ENCODE data around the gene VILL.
A peak's percentile ranks its signal among the peaks of the same experiment; 100 is the strongest.
"Not testable (repeated sequence)": the region's sequence is repeated elsewhere in the genome, so short reads cannot be mapped to it uniquely, and the experiment has no call there.

Gene VILL

DNA sequence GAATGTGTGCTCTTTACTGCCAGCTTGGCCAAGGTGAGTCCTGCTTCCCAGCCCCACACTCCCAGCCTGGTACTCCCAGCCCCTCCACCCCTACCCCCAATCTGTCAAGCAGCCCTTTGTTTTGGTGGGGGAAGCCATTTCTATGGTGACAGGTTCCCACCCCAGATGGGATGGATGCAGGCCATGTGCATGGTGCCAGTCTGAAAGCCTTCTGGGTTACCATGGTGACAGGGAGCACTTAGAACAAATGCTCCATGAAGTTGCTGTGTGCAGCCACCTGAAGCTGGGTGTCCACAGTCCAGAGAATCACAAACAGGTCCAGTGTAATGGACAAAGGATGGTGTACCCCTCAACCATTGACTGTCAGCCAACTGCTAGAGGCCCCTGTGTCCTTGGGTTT lies 19.1 kb upstream of the VILL start:
- no peak overlapping the region for H3K27ac ChIP-seq
- TF ChIP-seq, protein P1, sequence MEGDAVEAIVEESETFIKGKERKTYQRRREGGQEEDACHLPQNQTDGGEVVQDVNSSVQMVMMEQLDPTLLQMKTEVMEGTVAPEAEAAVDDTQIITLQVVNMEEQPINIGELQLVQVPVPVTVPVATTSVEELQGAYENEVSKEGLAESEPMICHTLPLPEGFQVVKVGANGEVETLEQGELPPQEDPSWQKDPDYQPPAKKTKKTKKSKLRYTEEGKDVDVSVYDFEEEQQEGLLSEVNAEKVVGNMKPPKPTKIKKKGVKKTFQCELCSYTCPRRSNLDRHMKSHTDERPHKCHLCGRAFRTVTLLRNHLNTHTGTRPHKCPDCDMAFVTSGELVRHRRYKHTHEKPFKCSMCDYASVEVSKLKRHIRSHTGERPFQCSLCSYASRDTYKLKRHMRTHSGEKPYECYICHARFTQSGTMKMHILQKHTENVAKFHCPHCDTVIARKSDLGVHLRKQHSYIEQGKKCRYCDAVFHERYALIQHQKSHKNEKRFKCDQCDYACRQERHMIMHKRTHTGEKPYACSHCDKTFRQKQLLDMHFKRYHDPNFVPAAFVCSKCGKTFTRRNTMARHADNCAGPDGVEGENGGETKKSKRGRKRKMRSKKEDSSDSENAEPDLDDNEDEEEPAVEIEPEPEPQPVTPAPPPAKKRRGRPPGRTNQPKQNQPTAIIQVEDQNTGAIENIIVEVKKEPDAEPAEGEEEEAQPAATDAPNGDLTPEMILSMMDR (conservative IDR thresholded peaks at IDR 0.05): no peak
- no peak for TF ChIP-seq ZFX (IDR thresholded peaks at IDR 0.05)

DNA sequence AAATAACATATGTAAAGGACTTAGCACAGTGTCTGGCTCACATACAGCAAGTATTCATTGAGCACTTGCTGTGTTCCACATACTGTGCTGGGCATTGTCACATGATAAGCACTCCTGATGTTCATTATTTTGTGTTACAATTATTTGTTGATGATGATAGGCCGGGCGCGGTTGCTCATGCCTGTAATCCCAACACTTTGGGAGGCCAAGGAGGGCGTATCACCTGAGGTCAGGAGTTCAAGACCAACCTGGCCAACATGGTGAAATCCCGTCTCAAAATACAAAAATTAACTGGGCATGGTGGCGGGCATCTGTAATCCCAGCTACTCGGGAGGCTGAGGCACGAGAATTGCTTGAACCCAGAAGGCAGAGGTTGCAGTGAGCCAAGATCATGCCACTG lies 18.5 kb upstream of the VILL start:
- H3K27ac ChIP-seq: not testable (repeated sequence)

DNA sequence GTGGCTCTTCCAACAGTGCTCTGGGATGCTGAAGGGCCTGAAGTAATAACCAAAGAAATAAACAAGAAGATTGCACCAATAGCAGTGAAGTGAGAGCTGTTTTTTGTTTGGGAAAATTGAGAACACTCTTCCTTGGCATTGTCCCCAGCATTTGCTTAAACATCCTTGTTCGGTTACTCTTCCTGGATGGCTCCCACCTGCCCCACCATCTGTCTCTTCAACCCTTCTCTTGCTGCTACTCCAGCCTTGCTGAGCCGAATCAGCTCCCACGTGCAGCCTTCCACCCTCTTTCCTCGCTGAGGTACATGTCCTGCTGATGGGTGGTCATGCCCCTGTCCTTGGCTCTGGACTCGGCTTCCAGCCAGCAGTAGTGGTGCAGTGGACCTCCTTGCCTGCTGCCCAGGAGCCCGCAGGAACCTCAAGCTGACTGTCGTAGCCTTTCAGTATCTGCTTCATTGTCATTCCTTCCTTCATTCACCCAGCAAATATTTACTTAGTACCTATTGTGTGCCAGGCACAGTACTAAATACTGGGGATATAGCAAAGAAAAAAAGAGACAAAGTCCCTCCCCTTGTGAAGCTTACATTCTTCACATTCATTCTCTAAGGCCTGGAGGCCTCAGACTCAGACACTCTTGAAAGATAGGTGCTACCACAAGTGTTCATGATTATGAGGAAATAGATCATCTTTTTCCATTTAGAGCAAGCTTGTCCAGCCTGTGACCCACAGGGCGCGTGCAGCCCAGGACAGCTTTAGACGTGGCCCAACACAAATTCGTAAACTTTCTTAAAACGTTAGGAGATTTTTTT lies 17.1 kb upstream of the VILL start:
- TF ChIP-seq, protein P1 (conservative IDR thresholded peaks at IDR 0.05): no peak
- TF ChIP-seq ZFX (IDR thresholded peaks at IDR 0.05): no peak

DNA sequence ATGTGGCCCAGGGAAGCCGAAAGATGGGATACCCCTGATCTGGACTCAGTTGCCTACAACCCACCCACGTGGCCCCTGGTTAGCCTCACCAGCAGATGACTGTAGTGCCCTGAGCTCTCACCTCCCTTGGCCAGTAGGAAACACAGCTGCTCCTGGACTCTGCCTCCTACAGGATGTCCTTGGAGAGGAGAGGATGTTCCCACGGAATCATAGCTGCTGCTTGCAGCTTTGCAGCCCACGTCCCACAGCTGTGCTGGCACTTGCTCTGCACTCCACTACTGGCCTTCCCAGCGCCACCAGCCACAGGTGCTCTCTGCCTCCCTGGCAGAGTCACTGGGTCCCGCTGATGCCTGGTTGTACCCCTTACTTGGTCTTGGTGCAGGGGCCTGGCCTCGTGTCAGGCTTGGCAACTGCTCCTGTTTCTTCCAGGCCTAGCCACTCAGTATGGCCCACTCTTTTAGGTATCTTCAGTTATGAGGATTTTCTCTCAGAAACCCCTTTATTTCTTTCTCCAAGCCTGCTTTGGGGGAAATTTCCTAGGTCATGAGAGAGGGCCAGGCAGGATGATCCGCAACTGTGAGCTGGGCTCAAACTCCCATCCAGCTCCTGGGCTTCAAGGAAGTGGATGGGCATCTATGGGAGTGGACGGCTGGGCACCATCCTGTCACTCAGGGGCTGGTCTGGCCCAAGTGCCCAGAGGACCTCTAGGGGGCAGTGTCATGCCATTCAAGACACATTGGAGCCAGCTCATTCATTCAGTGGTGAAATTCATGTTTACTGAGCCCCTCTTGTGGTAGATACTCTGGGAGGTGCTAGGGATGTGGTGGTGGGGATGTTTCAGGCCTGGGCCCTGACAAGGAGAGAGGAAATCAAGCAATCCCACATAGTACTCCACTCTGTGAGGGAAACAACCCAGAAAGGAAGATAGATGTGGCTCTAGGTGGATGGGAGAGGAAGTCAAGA lies 16.2 kb upstream of the VILL start:
- H3K27ac ChIP-seq: peak overlapping the region; percentile 39
- TF ChIP-seq, protein P1 (conservative IDR thresholded peaks at IDR 0.05): peak; percentile 82
- no peak for TF ChIP-seq ZFX (IDR thresholded peaks at IDR 0.05)

More for the DNA sequence above, 17.1 kb upstream of the VILL start:
- peak overlapping the region; percentile 39 for H3K27ac ChIP-seq

DNA sequence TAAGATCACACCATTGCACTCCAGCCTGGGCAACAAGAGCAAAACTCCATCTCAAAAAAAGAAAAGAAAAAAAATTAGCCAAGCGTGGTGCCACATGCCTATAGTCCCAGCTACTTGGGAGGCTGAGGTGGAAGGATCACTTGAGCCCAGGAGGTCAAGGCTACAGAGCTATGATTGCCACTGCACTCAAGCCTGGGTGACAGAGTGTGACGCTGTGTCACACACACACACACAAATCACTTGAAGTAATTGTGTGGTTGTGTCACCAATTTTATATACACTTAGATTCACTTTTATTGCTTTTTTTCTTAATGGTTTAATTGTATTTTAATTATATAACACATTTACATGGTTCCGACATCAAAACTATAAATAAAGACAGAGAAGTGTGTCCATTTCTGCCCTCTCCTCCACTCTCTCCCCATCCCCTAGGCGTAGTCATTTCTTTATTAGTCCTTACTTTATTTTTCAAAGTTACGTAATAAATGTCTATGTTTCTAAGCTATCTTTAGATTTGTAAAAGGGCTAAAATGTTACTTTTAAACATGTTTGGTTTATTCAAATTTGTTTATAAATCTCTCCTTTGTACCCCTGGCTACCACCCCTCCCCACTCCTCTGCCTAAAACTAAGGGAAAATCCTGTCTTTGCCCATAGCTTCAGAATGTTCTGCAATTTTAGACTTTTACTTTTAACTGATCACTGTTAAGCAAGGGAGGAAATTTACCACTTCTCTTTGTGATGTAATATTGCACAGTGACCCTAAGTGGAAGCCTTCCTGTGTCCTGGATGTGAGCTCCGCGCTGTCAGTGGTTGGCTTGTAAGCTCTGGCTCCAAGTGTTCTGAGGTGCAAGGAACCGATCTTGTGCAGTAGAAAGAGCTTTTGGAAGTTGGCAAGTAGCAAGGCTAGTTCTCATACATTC lies 10.8 kb upstream of the VILL start:
- H3K27ac ChIP-seq: no peak overlapping the region
- no peak for TF ChIP-seq ZFX (IDR thresholded peaks at IDR 0.05)
- TF ChIP-seq, protein P1 (conservative IDR thresholded peaks at IDR 0.05): no peak

DNA sequence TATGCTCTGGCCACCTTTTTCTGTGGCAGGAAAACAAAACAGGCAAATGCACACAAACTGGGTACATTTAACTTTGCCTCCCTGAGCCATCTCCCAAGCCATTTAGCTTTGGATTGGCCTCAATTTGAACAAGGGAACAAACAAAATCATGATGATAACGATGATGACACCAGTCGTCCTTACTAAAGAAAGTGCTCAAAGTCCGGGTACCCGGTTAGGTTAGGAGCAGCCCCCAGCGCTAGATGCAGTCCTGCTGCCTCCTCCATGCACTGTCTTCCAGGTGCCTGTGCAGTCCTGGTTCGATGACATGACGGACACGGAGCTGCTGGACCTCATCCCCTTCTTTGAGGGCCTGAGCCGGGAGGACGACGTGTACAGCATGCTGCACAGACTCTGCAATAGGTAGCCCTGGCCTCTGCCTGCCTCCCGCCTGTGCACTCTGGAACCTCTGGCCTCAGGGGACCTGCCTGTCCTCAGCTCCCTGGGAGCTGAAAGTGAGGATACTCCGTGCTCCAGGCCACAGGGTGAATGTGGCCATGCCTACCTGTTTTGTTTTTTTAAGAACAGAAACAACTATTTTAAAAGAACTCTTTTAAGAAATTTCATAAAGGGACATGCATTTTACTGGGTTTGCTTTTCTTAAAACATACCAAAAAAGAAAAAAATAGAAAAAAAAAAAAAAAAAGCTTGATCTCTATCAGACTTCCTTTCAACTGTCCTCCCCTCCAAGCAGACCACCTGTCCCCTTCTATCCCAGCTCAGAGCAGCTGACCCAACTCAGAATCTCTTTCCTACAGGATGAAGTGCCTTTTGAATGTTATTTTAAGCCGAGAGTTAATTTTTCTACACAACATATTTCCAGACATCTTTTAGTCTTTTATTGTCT lies 9.9 kb upstream of the VILL start:
- TF ChIP-seq, protein P1 (conservative IDR thresholded peaks at IDR 0.05): no peak
- TF ChIP-seq ZFX (IDR thresholded peaks at IDR 0.05): no peak
- no peak overlapping the region for H3K27ac ChIP-seq
